Posterior vena cava (tissue), 2 donors: ENCODE measurements around the gene NDST4. TPM values are rescaled to one million over a fixed set of nuclear protein-coding genes. Genes with fewer than 3 reads are reported as not detected.

ENCODE experiments used
- DNase-seq: peaks from one replicate; pipeline ENCODE4 v3.0.0-alpha.2; 2020; ENCODE audit warnings: low spot score
- intact Hi-C, 2 donors: fragments of 100-400 bp; cut with DNase I; formaldehyde crosslinking; loops; one replicate each; pipeline versions ENCODE4 v1.14.1 to v1.14.2; 2022 to 2023
- total RNA-seq, 2 donors: library from RNA; stranded (reverse); fragmentation: NEBNext Ultra II Directional; extraction: Animal tissue kit (Norgen Biotek cat#: 25700); gene quantifications; one replicate each; pipeline ENCODE4 v1.2.1, GENCODE V29; 2021
- donor health status: DM: yes; HTN: yes; CAD: no.
- donor health status: DM: yes; HTN: yes; CAD: no.

The NDST4 gene
- total RNA-seq, 2 donors from 2014 or later, result not detected

- no peak for DNase-seq
- intact Hi-C loops, result no loop called here
Measured at GRCh38 chr4:114922592-114922933, 190.9 kb downstream of the NDST4 start.

- DNase-seq, result no peak
- intact Hi-C loops, result no loop called here
Measured at GRCh38 chr4:114921790-114922591, 191.4 kb downstream of the NDST4 start.

- intact Hi-C loops, result no loop called here
- DNase-seq, result no peak
Measured at GRCh38 chr4:114921191-114921590, 192.2 kb downstream of the NDST4 start.

- intact Hi-C loops, result no loop called here
- no peak for DNase-seq
Measured at GRCh38 chr4:114911111-114911510, 202.3 kb downstream of the NDST4 start.

GRCh38 chr4:114907568-114907967 lies 205.9 kb downstream of the NDST4 start:
- intact Hi-C loops, result no loop called here
- DNase-seq, result no peak

- no peak for DNase-seq
- intact Hi-C loops, result no loop called here
Measured at GRCh38 chr4:114905017-114905416, 208.4 kb downstream of the NDST4 start.

GRCh38 chr4:114900934-114901333 lies 212.5 kb downstream of the NDST4 start:
- intact Hi-C loops, result no loop called here
- DNase-seq, result no peak

- no peak for DNase-seq
- intact Hi-C loops, result no loop called here
Measured at GRCh38 chr4:114890773-114891172, 222.6 kb downstream of the NDST4 start.

GRCh38 chr4:114886761-114887160 lies 226.7 kb downstream of the NDST4 start:
- DNase-seq, result no peak
- intact Hi-C loops, result no loop called here

GRCh38 chr4:114883641-114884040 lies 229.8 kb downstream of the NDST4 start:
- intact Hi-C loops, result no loop called here
- DNase-seq, result no peak

- DNase-seq, result no peak
- intact Hi-C loops, result no loop called here
Measured at GRCh38 chr4:114879916-114880669, 233.3 kb downstream of the NDST4 start.

GRCh38 chr4:114875630-114876029 lies 237.8 kb downstream of the NDST4 start:
- intact Hi-C loops, result no loop called here
- DNase-seq, result no peak

GRCh38 chr4:114874321-114874720 lies 239.1 kb downstream of the NDST4 start:
- intact Hi-C loops, result no loop called here
- no peak for DNase-seq

GRCh38 chr4:114870987-114871386 lies 242.4 kb downstream of the NDST4 start:
- intact Hi-C loops, result no loop called here
- DNase-seq, result no peak

GRCh38 chr4:114866901-114867670 lies 246.3 kb downstream of the NDST4 start:
- intact Hi-C loops, result no loop called here
- no peak for DNase-seq

GRCh38 chr4:114864060-114864459 lies 249.4 kb downstream of the NDST4 start:
- intact Hi-C loops, result no loop called here

GRCh38 chr4:114860786-114861185 lies 252.6 kb downstream of the NDST4 start:
- no peak for DNase-seq
- intact Hi-C loops, result no loop called here

More at GRCh38 chr4:114864060-114864459, 249.4 kb downstream of the NDST4 start:
- DNase-seq, result no peak

- intact Hi-C loops, result no loop called here
- DNase-seq, result no peak
Measured at GRCh38 chr4:114857831-114858230, 255.6 kb downstream of the NDST4 start.

GRCh38 chr4:114839986-114840385 lies 273.4 kb downstream of the NDST4 start:
- intact Hi-C loops, result no loop called here
- no peak for DNase-seq

- intact Hi-C loops, result no loop called here
- no peak for DNase-seq
Measured at GRCh38 chr4:114830628-114831027, 282.8 kb downstream of the NDST4 start.
